Uterus (tissue), 2 donors: ENCODE data around the gene TMEM117.

Experiments used
- POLR2A ChIP-seq, 2 donors: fragments of 450-650 bp; IDR thresholded peaks; one replicate each; pipeline ENCODE4 v1.6.1; 2016; ENCODE audit warnings: antibody characterized with exemption in 2 of 2, mild to moderate bottlenecking in 1 of 2, moderate library complexity in 1 of 2
- TF ChIP-seq, protein P1 (sequence below), 4 experiments: fragments of 200-600 bp in 2 of 4; fragments of 450-650 bp in 2 of 4; sonication (generic) in 2 of 4; IDR thresholded peaks; one replicate each; pipeline ENCODE4 v1.5.1; 2016 to 2019; ENCODE audit warnings: antibody characterized with exemption in 4 of 4, mild to moderate bottlenecking in 2 of 4, moderate library complexity in 1 of 4

DNA sequence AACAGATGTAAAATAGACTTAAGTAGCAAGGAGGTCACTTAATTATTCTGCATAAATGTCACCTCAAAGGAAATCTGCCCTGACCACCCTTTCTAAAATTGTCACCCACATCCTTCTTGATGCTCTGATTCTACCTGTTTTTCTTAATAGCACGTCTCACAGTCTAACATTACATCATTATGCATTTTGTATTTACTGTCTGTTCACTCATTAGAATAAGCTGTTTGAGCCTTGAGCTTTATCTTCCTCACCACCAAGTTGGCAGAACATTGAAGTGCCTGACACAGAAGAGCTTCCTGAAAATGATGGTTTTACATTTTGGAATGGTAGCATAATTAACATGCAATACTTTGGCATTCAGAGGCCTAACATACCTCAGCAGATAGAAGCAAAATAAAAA lies 8.8 kb upstream of the TMEM117 start:
- TF ChIP-seq, protein P1, sequence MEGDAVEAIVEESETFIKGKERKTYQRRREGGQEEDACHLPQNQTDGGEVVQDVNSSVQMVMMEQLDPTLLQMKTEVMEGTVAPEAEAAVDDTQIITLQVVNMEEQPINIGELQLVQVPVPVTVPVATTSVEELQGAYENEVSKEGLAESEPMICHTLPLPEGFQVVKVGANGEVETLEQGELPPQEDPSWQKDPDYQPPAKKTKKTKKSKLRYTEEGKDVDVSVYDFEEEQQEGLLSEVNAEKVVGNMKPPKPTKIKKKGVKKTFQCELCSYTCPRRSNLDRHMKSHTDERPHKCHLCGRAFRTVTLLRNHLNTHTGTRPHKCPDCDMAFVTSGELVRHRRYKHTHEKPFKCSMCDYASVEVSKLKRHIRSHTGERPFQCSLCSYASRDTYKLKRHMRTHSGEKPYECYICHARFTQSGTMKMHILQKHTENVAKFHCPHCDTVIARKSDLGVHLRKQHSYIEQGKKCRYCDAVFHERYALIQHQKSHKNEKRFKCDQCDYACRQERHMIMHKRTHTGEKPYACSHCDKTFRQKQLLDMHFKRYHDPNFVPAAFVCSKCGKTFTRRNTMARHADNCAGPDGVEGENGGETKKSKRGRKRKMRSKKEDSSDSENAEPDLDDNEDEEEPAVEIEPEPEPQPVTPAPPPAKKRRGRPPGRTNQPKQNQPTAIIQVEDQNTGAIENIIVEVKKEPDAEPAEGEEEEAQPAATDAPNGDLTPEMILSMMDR (IDR thresholded peaks at IDR 0.05): no peak
- TF ChIP-seq POLR2A (IDR thresholded peaks at IDR 0.05): no peak
